Measurements from ENCODE around the gene GLDN. TPM values are rescaled to one million over a fixed set of nuclear protein-coding genes. Genes with fewer than 3 reads are reported as not detected.
A peak's percentile ranks its signal among the peaks of the same experiment; 100 is the strongest.

The GLDN gene
- polyA plus RNA-seq (2012; rRNA removed): not detected in 2 replicates
- polyA plus RNA-seq (2012; cell fraction: cytosol; rRNA removed): 0.01 TPM in 1 of 2 replicates, not detected in the other
- polyA plus RNA-seq (2012; cell fraction: nucleus; rRNA removed): 0.02 TPM in 1 of 2 replicates, not detected in the other

GRCh38 chr15:51341366-51342226 lies at the start of gene GLDN:
GLDN (plus strand) TSS chr15:51341655; CDS start chr15:51341685, 30 bp downstream.
- peak within 1 kb of the TSS in 1 of 2 experiments; percentile 35; a peak in 1 of 4 replicates for H3K4me3 ChIP-seq (ENCODE audit: low read depth in 2 of 2, low read length in 1 of 2)

More at GRCh38 chr15:51341366-51342226, at the start of gene GLDN:
- Histone ChIP-seq H3K36me3 (replicated peaks in 1 of 2; ENCODE audit: control insufficient read depth in 1 of 2, insufficient read depth in 2 of 2, low read length in 1 of 2) (no peaks in the 10 kb centered on the region), H4K20me1 (ENCODE audit: insufficient read depth) (no peaks in the 10 kb centered on the region), H3K9me2 (no peaks in the 10 kb centered on the region), H3K4me2 (peak within 1 kb of the TSS; percentile 47; the same call in 1 of the 2 replicates), H3K27me3 (ENCODE audit: insufficient read depth) (peaks cover 12% of the 10 kb centered on the region; the same call in 1 of the 2 replicates), H3K9me3 (no peaks in the 10 kb centered on the region), H3K4me1 (ENCODE audit: control insufficient read depth in 1 of 2, insufficient read depth in 2 of 2, low read depth in 1 of 2, low read length in 1 of 2) (peaks cover 0 to 10% of the 10 kb centered on the region in 2 experiments; a peak in 1 of 4 replicates), H2AFZ (ENCODE audit: low read depth) (no peak within 1 kb of the TSS), H3K27ac (ENCODE audit: low read depth in 2 of 2, low read length in 1 of 2) (no peak within 1 kb of the TSS), H3K9ac (no peak within 1 kb of the TSS), H3K79me2 (ENCODE audit: insufficient read depth) (no peaks in the 10 kb centered on the region), H3F3A (replicated peaks; ENCODE audit: insufficient read depth) (no peaks in the 10 kb centered on the region)
- ChIA-PET POLR2A (no interaction called here), CTCF (interaction anchor here (1.1 to 1.8 kb wide), 5 partner anchors 39 to 149 kb away, joined by 3 to 7 read pairs (median 4); no protein-coding TSS in a partner anchor)
- DNase-seq: peak; percentile 80
- WGBS (ENCODE audit: low lambda C conversion rate): 3% methylated on average over 5 of the region's 76 CpGs
- TF ChIP-seq CHD2 (IDR thresholded peaks at IDR 0.05; ENCODE audit: low read length, partially characterized antibody) (no peak), FOXJ3 (CRISPR knock-in tag; IDR thresholded peaks at IDR 0.05) (no peak), MAX (IDR thresholded peaks at IDR 0.05; ENCODE audit: low read depth) (no peak), GABPA (IDR thresholded peaks at IDR 0.05; ENCODE audit: low read depth) (no peak), POLR2AphosphoS5 (IDR thresholded peaks at IDR 0.05; ENCODE audit: low read depth, low read length) (no peak), IRF3 (IDR thresholded peaks at IDR 0.05; ENCODE audit: low read depth, low read length) (no peak), YY1 (IDR thresholded peaks at IDR 0.05; ENCODE audit: low read depth) (no peak), ZBTB33 (IDR thresholded peaks at IDR 0.05; ENCODE audit: borderline replicate concordance, low read depth) (no peak), TAF1 (IDR thresholded peaks at IDR 0.05; ENCODE audit: borderline replicate concordance, low read depth, low read length) (no peak), PBX3 (IDR thresholded peaks at IDR 0.05) (no peak), NFIC (IDR thresholded peaks at IDR 0.05; ENCODE audit: borderline replicate concordance) (no peak)

All from SK-N-SH (cell line).